Activated CD8-positive, alpha-beta T cell treated with anti-CD3 and anti-CD28 coated beads for 36 hours (primary cell): ENCODE measurements around the gene NFKBIZ. TPM values are rescaled to one million over a fixed set of nuclear protein-coding genes. Genes with fewer than 3 reads are reported as not detected.
"Not testable (repeated sequence)": the region's sequence is repeated elsewhere in the genome, so short reads cannot be mapped to it uniquely, and the experiment has no call there.

Experiments
- ATAC-seq: fragments of 200-7000 bp; cut with Tn5 transposase; one replicate; pipeline ENCODE4 v1.10.0; 2021; ENCODE audit warnings: mild to moderate bottlenecking, moderate library complexity
- CTCF ChIA-PET: fragments of 350-600 bp; sonication (Branson Sonifier 250); formaldehyde crosslinking; loops from one replicate; lab custom pipeline; 2021; ENCODE audit warnings: antibody characterized with exemption; lab: Charles Lee
- POLR2A ChIA-PET: fragments of 350-600 bp; sonication (Branson Sonifier 250); formaldehyde crosslinking; loops from one replicate; lab custom pipeline; 2021; ENCODE audit warnings: antibody characterized with exemption; lab: Charles Lee
- DNase-seq: peaks from one replicate; pipeline ENCODE4 v3.0.0-alpha.2; 2020
- H3K27ac Mint-ChIP-seq: one replicate; pipeline ENCODE4 v1.8.0; 2021; ENCODE audit warnings: mild to moderate bottlenecking, mixed read lengths
- H3K27me3 Mint-ChIP-seq: one replicate; pipeline ENCODE4 v1.8.0; 2021; ENCODE audit warnings: mixed read lengths
- H3K36me3 Mint-ChIP-seq: one replicate; pipeline ENCODE4 v1.8.0; 2021; ENCODE audit warnings: low read depth, mixed read lengths
- H3K4me1 Mint-ChIP-seq: one replicate; pipeline ENCODE4 v1.8.0; 2021; ENCODE audit warnings: low read depth, mixed read lengths
- H3K4me3 Mint-ChIP-seq: one replicate; pipeline ENCODE4 v1.8.0; 2021; ENCODE audit warnings: mild to moderate bottlenecking, moderate library complexity, mixed read lengths
- H3K9me3 Mint-ChIP-seq: one replicate; pipeline ENCODE4 v1.8.0; 2021; ENCODE audit warnings: mixed read lengths
- CTCF ChIP-seq: fragments of 200-600 bp; IDR thresholded peaks from one replicate; pipeline ENCODE4 v1.8.0; 2022; ENCODE audit warnings: antibody characterized with exemption, mild to moderate bottlenecking
- intact Hi-C: fragments of 100-400 bp; cut with micrococcal nuclease; formaldehyde crosslinking; loops from one replicate; pipeline ENCODE4 v1.10.0; 2022
- total RNA-seq, 2 experiments: library from RNA; stranded (reverse); gene quantifications; one replicate each; pipeline ENCODE4 v1.2.3, GENCODE V29; 2021

The NFKBIZ gene
- total RNA-seq, 2 experiments from 2014 or later, result 62.1 to 70.6 TPM

GRCh38 chr3:101902041-101902440 is 52.7 kb downstream of the NFKBIZ start:
- H3K36me3 Mint-ChIP-seq, result no peaks in the 10 kb centered on the region
- H3K4me1 Mint-ChIP-seq, result peaks cover 10% of the 10 kb centered on the region
- no peak overlapping the region for H3K27ac Mint-ChIP-seq
- ChIA-PET POLR2A (no interaction called here), CTCF (interaction anchor here (1.3 to 1.7 kb wide), 3 partner anchors 36 to 327 kb away, joined by 3 to 4 read pairs (median 3); no protein-coding TSS in a partner anchor)
- intact Hi-C loops, result no loop called here
- peak; percentile 76 for ATAC-seq
- H3K27me3 Mint-ChIP-seq, result no peaks in the 10 kb centered on the region
- no peak overlapping the region for H3K4me3 Mint-ChIP-seq
- peaks cover 5% of the 10 kb centered on the region for H3K9me3 Mint-ChIP-seq
- no peak for TF ChIP-seq CTCF
- DNase-seq, result no peak

DNA sequence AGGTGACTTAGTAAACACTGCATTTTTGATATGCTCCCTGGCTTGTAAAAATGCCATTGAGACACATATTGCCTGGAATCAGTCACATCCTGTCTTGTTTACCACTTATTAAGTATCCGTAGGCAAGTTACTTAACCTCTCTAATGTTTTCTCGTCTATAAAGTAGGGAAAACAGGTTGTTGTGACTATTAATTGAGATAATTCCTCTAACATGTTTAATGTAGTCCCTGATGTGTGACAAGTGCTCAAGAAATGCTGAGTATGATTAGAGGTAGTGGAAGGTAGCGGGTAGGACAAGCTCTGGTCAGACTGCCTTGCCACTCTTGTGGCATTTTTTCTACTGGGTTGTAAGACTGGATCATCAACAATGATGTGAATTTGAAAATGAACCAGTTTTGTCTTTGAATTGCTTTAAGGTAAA is 54.1 kb downstream of the NFKBIZ start:
- no peak for TF ChIP-seq CTCF
- H3K4me1 Mint-ChIP-seq, result peaks cover 10% of the 10 kb centered on the region
- CTCF ChIA-PET, result interaction anchor here (1.3 kb wide), 1 partner anchor 38 kb away, joined by 4 read pairs; no protein-coding TSS in a partner anchor
- ATAC-seq, result no peak
- H3K36me3 Mint-ChIP-seq, result no peaks in the 10 kb centered on the region
- H3K27me3 Mint-ChIP-seq, result no peaks in the 10 kb centered on the region
- peaks cover 5% of the 10 kb centered on the region for H3K9me3 Mint-ChIP-seq
- no peak overlapping the region for H3K4me3 Mint-ChIP-seq
- DNase-seq, result no peak
- intact Hi-C loops, result no loop called here
- no peak overlapping the region for H3K27ac Mint-ChIP-seq
- POLR2A ChIA-PET, result no interaction called here

DNA sequence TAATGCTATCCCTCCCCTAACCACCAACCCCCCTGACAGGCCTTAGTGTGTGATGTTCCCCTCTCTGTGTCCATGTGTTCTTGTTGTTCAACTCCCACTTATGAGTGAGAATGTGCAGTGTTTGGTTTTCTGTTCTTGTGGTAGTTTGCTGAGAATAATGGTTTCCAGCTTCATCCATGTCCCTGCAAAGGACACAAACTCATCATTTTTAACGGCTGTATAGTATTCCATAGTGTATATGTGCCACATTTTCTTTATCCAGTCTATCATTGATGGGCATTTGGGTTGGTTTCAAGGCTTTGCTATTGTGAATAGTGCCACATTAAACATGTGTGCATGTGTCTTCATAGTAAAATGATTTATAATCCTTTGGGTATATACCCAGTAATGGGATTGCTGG is 56.3 kb downstream of the NFKBIZ start:
- H3K4me3 Mint-ChIP-seq, POLR2A ChIA-PET, ATAC-seq, CTCF ChIA-PET, intact Hi-C loops, H3K36me3 Mint-ChIP-seq, H3K4me1 Mint-ChIP-seq, H3K27ac Mint-ChIP-seq, H3K27me3 Mint-ChIP-seq, H3K9me3 Mint-ChIP-seq, DNase-seq: not testable (repeated sequence)

Other genes starting within 250 kb of the NFKBIZ start
- gene ZBTB11, start 172.4 kb upstream of the NFKBIZ start, total RNA-seq, result 10 to 100 TPM; 28.5 to 29.6 TPM
- 1,000 to 10,000 TPM; 1,828 to 1,839 TPM for gene RPL24, start 162.8 kb upstream of the NFKBIZ start, total RNA-seq
- gene CEP97, start 124.9 kb upstream of the NFKBIZ start, total RNA-seq, result 10 to 100 TPM; 15.9 to 18.7 TPM
- 10 to 100 TPM; 20.9 to 21.6 TPM for gene NXPE3, start 70.3 kb upstream of the NFKBIZ start, total RNA-seq